H54 (cell line): ENCODE data around the gene PADI1.

ENCODE experiments used
- DNase-seq: peaks from one replicate; pipeline ENCODE4 v3.0.0; 2011; ENCODE audit warnings: low spot score, mixed read lengths; ENCODE audit not compliant: insufficient read length
- FAIRE-seq: peaks from 3 replicates; lab custom pipeline; 2011; peaks lifted over from hg19 to GRCh38; lab: Jason Lieb, UNC
- POLR2A ChIP-seq: IDR thresholded peaks from 2 replicates; pipeline ENCODE4 v1.6.1; 2011; ENCODE audit warnings: low read depth, mild to moderate bottlenecking, low read length

The PADI1 gene

DNA sequence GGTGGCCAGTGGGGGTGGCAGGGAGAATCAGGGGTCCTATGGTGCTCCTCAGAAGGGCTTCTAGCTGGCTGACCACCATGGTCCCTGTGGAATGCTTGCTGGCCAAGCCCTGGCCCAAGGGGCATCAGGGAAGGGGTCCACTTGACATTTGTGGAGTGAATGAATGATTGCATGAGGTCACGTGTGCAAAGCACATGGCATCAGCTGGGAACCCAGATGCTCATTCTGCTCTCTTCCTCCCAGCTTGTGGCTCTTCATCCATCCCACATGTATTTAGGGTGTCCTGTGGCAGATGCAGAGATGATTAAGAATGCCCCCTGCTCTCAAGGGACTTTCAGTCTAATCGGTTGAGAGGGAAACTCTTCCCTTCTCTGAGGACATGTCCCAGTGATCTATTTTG, 76.0 kb downstream of the PADI1 start:
- DNase-seq (no peak), FAIRE-seq (no peak)
- no peak for TF ChIP-seq POLR2A

DNA sequence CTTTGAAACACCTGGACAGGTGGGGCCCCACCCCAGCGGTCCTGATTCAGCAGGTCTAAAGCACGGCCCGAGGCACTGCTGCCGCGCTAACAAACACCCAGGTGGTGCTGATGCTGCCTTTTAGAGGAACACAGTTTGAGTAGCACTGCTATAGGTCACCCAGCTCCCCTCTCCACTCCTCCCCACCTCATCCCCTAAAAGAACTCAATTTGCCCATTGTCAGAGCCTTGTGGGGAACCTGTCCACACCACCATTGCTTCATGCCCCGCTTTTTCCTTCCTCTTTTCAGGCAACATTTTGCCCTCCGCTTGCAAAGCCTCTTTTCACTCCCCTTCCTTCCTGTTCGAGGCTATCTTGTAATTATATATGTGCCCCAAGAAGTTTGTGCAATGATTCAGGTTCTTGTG, 76.8 kb downstream of the PADI1 start:
- no peak for TF ChIP-seq POLR2A
- no peak for FAIRE-seq
- DNase-seq, result no peak

DNA sequence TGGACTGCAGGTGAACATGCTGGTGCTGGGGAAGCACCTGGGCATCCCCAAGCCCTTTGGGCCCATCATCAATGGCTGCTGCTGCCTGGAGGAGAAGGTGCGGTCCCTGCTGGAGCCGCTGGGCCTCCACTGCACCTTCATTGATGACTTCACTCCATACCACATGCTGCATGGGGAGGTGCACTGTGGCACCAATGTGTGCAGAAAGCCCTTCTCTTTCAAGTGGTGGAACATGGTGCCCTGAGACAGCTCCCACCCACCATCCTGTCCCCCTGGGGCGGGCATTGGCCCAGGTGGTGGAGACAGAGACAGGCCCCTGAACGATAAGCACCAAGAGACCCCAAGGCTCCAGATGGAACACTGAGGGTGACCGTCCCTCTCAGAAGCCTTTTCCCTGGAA, 77.9 kb downstream of the PADI1 start:
- no peak for TF ChIP-seq POLR2A
- FAIRE-seq, result no peak
- DNase-seq, result no peak

DNA sequence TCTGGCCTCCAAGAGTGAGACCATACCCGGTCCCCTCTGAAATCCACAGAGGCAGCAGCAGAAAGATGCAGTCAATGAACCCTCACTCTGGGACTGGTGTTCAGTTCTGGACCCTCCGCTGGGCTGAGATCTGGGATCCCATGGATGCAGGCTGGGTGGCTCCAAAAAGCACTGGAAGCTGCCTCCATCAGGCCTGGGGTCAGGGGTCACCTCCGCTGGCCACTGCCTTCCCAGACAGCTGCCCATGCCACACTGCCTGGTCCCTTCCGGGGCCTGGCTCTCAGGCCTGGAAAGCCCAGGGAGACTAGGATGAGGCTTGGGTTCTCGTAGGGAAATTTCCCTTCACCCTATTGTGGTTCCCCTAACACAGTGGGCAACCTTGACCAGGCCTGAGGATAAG, 81.7 kb downstream of the PADI1 start:
- FAIRE-seq, result no peak
- no peak for TF ChIP-seq POLR2A
- DNase-seq, result no peak

DNA sequence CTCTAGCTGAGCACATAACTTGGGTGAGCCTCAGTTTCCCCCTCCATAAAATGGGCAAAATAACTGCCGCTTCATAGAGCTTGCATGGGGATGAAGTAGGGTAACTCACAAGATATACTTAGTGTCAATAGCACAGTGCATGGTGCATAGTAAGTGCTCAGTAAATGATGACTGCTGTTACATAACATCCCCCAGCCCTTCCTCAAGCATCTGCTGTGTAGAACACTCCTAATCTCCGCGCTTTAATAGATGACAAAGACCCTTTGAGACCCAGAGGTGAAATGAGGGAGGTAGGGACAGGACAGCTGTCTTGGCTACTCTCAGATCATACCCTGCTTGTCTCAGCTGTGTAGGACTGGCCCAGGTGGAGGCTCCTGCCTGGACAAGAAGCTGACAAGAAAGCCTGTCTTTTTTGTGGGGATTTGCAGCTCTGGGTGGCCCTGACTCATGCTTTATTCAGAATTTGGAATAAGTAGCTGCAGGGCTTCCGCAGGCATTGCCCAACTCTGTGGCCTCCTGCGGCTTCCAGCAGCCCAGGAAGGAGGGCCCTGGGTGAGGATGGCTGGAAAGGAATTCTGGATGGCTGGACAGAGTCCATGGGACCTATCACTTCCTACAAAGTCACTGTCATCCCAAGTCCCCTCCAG, 82.3 kb downstream of the PADI1 start:
- TF ChIP-seq POLR2A, result no peak
- peak; percentile 61 for DNase-seq
- peak; percentile 82 for FAIRE-seq

DNA sequence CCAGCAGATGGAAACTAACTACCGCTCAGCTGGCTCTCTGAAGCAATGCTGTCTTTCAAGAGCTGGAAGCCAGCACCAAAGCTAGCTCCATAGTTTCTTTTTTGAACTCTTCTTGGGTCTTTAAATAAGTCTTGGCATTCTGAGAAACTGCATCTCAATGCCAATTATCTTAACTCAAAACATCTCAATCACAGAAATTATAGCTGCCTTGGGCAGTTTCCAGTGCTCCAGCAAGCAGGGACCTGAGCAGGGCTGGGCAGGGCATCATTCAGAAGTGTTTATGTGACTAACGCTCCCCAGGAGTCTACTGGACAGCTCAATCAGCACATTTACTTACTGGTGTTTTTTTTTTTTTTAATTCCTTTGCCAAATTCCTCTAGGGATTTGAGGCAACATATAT, 84.8 kb downstream of the PADI1 start:
- no peak for TF ChIP-seq POLR2A
- DNase-seq (no peak), FAIRE-seq (peak; percentile 20)

DNA sequence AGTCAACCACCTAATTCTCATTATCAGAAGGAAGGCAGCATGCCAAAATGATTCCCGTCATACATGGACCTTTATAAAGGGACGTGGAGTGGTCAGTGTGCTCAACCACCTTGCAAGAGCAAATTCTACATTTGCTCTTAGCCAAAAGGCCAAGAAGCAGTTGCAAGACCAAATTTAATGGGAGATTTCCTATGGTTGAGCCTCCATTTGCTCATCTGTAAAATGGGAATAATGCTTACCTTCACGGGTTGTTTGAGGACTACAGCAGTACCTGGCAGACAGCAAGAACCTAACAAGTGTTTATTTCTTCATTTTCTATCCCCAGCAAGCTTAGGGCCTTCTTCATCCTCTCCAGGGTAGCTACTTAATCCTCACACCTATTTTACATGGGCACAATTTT, 85.6 kb downstream of the PADI1 start:
- no peak for TF ChIP-seq POLR2A
- DNase-seq (no peak), FAIRE-seq (no peak)

DNA sequence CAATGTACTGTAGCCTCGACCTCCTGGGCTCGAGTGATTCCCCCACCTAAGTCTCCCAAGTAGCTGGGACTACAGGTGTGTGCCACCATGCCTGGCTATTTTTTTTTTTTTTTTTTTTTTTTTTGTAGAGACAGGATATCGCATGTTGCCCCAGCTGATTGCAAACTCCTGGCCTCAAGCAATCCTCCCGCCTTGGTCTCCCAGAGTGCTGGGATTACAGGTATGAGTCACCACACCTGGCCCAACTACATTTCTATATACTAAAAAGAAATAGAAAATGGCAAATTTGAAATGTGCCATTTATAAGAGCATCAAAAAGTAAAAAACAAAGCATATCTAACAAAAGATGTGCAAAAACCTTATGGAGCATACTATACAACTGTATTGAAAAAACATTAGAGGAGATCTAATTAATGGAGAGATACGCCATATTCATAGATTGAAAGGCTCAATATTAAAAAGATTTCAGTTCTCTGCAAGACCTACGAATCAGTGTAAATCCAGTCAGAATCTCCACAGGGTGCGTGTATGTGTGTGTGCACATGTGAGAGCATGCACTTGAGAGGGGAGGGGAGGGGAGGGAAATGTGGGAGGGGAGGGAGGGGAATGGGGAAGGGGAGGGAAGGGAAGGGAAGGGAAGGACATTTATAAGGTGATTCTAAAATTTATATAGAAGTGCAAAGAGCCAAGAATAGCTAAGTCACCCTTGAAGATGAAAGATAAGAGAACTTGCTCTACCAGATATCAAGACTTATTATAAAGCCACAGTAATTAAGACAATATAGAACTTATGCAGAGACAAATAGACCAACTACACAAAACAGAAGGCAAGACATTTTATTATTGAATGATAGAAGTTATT, 87.6 kb downstream of the PADI1 start:
- FAIRE-seq (no peak), DNase-seq (no peak)
- no peak for TF ChIP-seq POLR2A

DNA sequence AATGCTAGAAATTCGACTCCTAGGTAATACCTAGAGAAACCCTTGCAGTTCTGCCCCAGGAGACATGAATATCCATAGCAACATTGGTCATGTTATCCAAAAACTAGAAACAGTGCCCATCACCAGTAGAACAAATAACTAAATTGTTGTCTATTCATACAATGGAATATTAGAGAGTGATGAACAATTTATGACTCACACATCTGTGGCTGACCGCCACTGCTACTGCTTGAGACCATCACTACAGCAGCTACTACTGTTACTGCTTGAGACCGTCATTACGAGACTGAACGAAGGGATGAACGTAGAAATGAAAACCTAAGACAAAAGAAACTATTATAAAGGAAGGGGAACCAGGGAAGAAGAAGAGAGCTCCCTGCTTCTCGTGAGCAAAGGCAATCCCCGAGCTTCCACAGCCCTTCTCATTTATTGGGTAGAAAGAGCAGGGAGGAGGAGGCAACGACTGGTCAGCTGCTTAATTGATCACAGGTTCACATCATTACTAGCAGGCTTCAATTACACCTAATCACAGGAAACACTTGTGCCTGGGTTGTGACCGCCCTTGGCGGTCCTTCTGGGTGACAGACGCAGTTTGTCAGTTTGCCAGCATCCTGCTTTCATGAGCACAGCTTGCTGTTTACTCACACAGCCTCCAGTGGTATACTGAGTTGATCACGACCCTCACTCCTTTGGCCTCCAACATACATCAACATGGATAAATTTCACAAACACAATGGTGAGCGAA, 88.9 kb downstream of the PADI1 start:
- TF ChIP-seq POLR2A, result no peak
- no peak for DNase-seq
- no peak for FAIRE-seq

DNA sequence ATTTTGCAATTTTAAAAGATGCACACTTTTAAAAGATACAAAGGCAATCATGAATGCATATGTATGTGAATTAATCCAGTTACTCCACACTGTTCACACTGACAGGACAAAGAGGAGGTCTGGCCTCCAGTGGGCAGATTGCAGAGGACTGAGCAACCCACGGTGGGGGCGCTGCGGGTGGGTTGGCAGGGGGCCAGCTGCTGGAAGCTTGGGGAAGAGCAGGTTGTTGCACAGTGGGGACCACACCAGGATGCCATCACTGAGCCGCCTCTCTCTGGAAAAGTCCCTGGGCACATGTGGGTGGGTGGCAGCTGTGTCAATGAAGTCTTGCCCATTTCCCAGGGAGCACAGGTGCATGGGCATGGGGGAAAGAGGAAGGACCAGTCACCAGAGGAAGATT, 90.4 kb downstream of the PADI1 start:
- FAIRE-seq (no peak), DNase-seq (no peak)
- TF ChIP-seq POLR2A, result no peak
